A549 (cell line): ENCODE results near the gene SPSB3. TPM values are rescaled to one million over a fixed set of nuclear protein-coding genes. Genes with fewer than 3 reads are reported as not detected.

ENCODE experiments used
- ATAC-seq, 2 experiments: fragments of 200-7000 bp in 1 of 2; fragments of >200 bp in 1 of 2; cut with Nextera tagmentation in 1 of 2; cut with Tn5 transposase in 1 of 2; 3 replicates each; pipeline versions ENCODE4 v1.8.0 to v1.9.1; 2018 to 2020; ENCODE audit warnings: mild to moderate bottlenecking in 1 of 2, moderate library complexity in 1 of 2
- CTCF ChIA-PET: fragments of 300-600 bp; sonication (Branson Sonifier 250); formaldehyde crosslinking; extraction: SDS; loops from one replicate; lab custom pipeline; 2021; ENCODE audit warnings: antibody characterized with exemption, inconsistent platforms; lab: Yijun Ruan, JAX
- POLR2A ChIA-PET: fragments of 350-600 bp; formaldehyde crosslinking; extraction: SDS; loops from one replicate; lab custom pipeline; 2021; ENCODE audit warnings: antibody characterized with exemption, inconsistent platforms; lab: Yijun Ruan, JAX
- DNase-seq, 2 experiments: peaks; one replicate each; pipeline versions ENCODE4 v3.0.0 to v3.0.0-alpha.2; 2011 to 2016; ENCODE audit warnings: low read depth in 1 of 2, low spot score in 1 of 2
- FAIRE-seq: peaks from 2 replicates; lab custom pipeline; 2011; peaks lifted over from hg19 to GRCh38; lab: Jason Lieb, UNC
- H3K27ac ChIP-seq, 2 experiments: fragments of >200 bp; sonication (Bioruptor Twin); formaldehyde crosslinking; 3 replicates each; pipeline ENCODE4 v1.5.1; 2016 to 2017
- H3K4me1 ChIP-seq: fragments of >200 bp; sonication (Bioruptor Twin); formaldehyde crosslinking; 3 replicates; pipeline ENCODE4 v1.6.1; 2016
- H3K4me2 ChIP-seq: fragments of >200 bp; sonication (Bioruptor Twin); formaldehyde crosslinking; 3 replicates; pipeline ENCODE4 v1.6.1; 2016
- H3K4me3 ChIP-seq: fragments of >200 bp; sonication (Bioruptor Twin); formaldehyde crosslinking; 3 replicates; pipeline ENCODE4 v1.5.1; 2016
- H3K9me3 ChIP-seq: fragments of >200 bp; sonication (Bioruptor Twin); formaldehyde crosslinking; 3 replicates; pipeline ENCODE4 v1.6.1; 2016
- CBX8 ChIP-seq: fragments of 200-600 bp; sonication (generic); IDR thresholded peaks from 2 replicates; pipeline ENCODE4 v1.6.1; 2016
- CHD4 ChIP-seq: fragments of 200-600 bp; sonication (generic); IDR thresholded peaks from 2 replicates; pipeline ENCODE4 v1.6.1; 2016; ENCODE audit warnings: antibody characterized with exemption, mild to moderate bottlenecking, borderline replicate concordance
- E2F6 ChIP-seq: IDR thresholded peaks from 2 replicates; pipeline ENCODE4 v1.6.1; 2012; ENCODE audit warnings: low read depth, borderline replicate concordance
- EHMT2 ChIP-seq: fragments of 200-600 bp; sonication (generic); IDR thresholded peaks from 2 replicates; pipeline ENCODE4 v1.6.1; 2016; ENCODE audit warnings: antibody characterized with exemption, low read depth, mild to moderate bottlenecking, moderate library complexity
- ELK1 ChIP-seq: fragments of 150-350 bp; IDR thresholded peaks from 2 replicates; pipeline ENCODE4 v1.6.1; 2014; ENCODE audit warnings: low read depth, mild to moderate bottlenecking, low read length
- HOXB5 ChIP-seq: fragments of 250-450 bp; sonication (Bioruptor Pico); IDR thresholded peaks from 2 replicates; pipeline ENCODE4 v1.5.0; 2020; ENCODE audit warnings: mild to moderate bottlenecking, moderate library complexity
- KDM5A ChIP-seq: fragments of 200-600 bp; sonication (generic); IDR thresholded peaks from 2 replicates; pipeline ENCODE4 v1.6.1; 2016; ENCODE audit warnings: antibody characterized with exemption, mild to moderate bottlenecking
- MAFK ChIP-seq: fragments of 450-650 bp; IDR thresholded peaks from 2 replicates; pipeline ENCODE4 v1.6.1; 2014; ENCODE audit not compliant: partially characterized antibody
- MAX ChIP-seq: IDR thresholded peaks from 2 replicates; pipeline ENCODE4 v1.6.1; 2012
- MYC ChIP-seq: IDR thresholded peaks from 2 replicates; pipeline ENCODE4 v1.6.1; 2012; ENCODE audit warnings: mild to moderate bottlenecking, inconsistent platforms, low read length, improper control_type of control experiment, borderline replicate concordance
- TP53 ChIP-seq: fragments of 250-450 bp; sonication (Bioruptor Pico); IDR thresholded peaks from 2 replicates; pipeline ENCODE4 v1.5.0; 2021; ENCODE audit warnings: mild to moderate bottlenecking, moderate library complexity
- ZC3H11A ChIP-seq: fragments of 450-650 bp; IDR thresholded peaks from 2 replicates; pipeline ENCODE4 v1.6.1; 2014; ENCODE audit warnings: antibody characterized with exemption, mild to moderate bottlenecking
- ZFP36 ChIP-seq: fragments of 450-650 bp; IDR thresholded peaks from 2 replicates; pipeline ENCODE4 v1.6.1; 2014; ENCODE audit warnings: borderline replicate concordance; ENCODE audit not compliant: partially characterized antibody
- ZSCAN20 ChIP-seq: fragments of 250-450 bp; sonication (Bioruptor Pico); IDR thresholded peaks from 2 replicates; pipeline ENCODE4 v1.8.0; 2022; ENCODE audit warnings: mild to moderate bottlenecking, moderate library complexity
- WGBS: methylation state at CpG from one replicate; pipeline ENCODE4 v1.1.6; 2017; ENCODE audit errors: missing lambda C conversion rate; 5-methylcytosine and 5-hydroxymethylcytosine counted together
- polyA plus RNA-seq, 4 experiments: library from polyadenylated mRNA; depleted of rRNA in 3 of 4; stranded (reverse); fragments of >200 nt; fragmentation: RNase III in 1 of 4; extraction: RNeasy Plus Mini Kit Qiagen cat#74134 plus additional on column Dnase treatment in 1 of 4; gene quantifications; 2 replicates in 3 of 4; 3 replicates in 1 of 4; pipeline ENCODE4 v1.2.3, GENCODE V29; 2011 to 2017

SPSB3 gene
- polyA plus RNA-seq, 2 of the 4 experiments (the other 2 are of a cell fraction) = 9.2 to 14.6 TPM

- TF ChIP-seq ZSCAN20 (CRISPR knock-in tag) = no peak
- TF ChIP-seq HOXB5 (CRISPR knock-in tag) = no peak
- no peak for FAIRE-seq
- WGBS = 90% methylated on average over 18 of the region's 28 CpGs
Observed at GRCh38 chr16:1775846-1776671, 6.3 kb downstream of the SPSB3 start.

GRCh38 chr16:1775006-1775845 is 7.1 kb downstream of the SPSB3 start:
- H3K9me3 ChIP-seq = no peaks in the 10 kb centered on the region
- DNase-seq = no peak
- no peak for ATAC-seq
- H3K4me1 ChIP-seq = peaks cover 16% of the 10 kb centered on the region
- no peak overlapping the region for H3K4me3 ChIP-seq
- no peak for FAIRE-seq
- TF ChIP-seq ZC3H11A (no peak), MAFK (peak; percentile 10), ZFP36 (no peak)
- 92% methylated on average over 19 of the region's 30 CpGs for WGBS
- H3K4me2 ChIP-seq = no peak overlapping the region
- CTCF ChIA-PET = interaction anchor here (1.0 to 2.3 kb wide), 4 partner anchors 10 to 97 kb away, joined by 4 to 13 read pairs (median 5); partner anchors contain the start of gene JPT2
- POLR2A ChIA-PET = no interaction called here
- H3K27ac ChIP-seq = no peak overlapping the region

More at GRCh38 chr16:1775846-1776671, 6.3 kb downstream of the SPSB3 start:
- POLR2A ChIA-PET = no interaction called here
- Histone ChIP-seq H3K4me3 (no peak overlapping the region), H3K9me3 (no peaks in the 10 kb centered on the region), H3K4me2 (no peak overlapping the region), H3K4me1 (peaks cover 17% of the 10 kb centered on the region), H3K27ac (no peak overlapping the region)
- no peak for ATAC-seq
- CTCF ChIA-PET = interaction anchor here (1.6 to 2.3 kb wide), 2 partner anchors 11 to 153 kb away, joined by 6 to 13 read pairs; no protein-coding TSS in a partner anchor
- DNase-seq = no peak

- DNase-seq = no peak
- ATAC-seq = no peak
- peak overlapping the region; percentile 90 for H3K4me2 ChIP-seq
- POLR2A ChIA-PET = interaction anchor here (0.8 to 6.5 kb wide), 2 partner anchors 8 to 69 kb away, joined by 3 to 46 read pairs; partner anchors contain the start of genes MAPK8IP3, NUBP2 and SPSB3
- peak overlapping the region in 1 of 2 experiments; percentile 98; a peak in 4 of 6 replicates for H3K27ac ChIP-seq
- TF ChIP-seq MYC = no peak
- no peak for TF ChIP-seq MAX
- TF ChIP-seq ELK1 = no peak
- TF ChIP-seq MAFK = no peak
- TF ChIP-seq TP53 (CRISPR knock-in tag) = no peak
- no peak for TF ChIP-seq KDM5A
- no peak for TF ChIP-seq EHMT2
- no peak for TF ChIP-seq CHD4
- TF ChIP-seq CBX8 = no peak
- no peak for TF ChIP-seq E2F6
- TF ChIP-seq, all 56 proteins: peak for 0
- Histone ChIP-seq H3K4me1 (peaks cover 20% of the 10 kb centered on the region), H3K9me3 (no peaks in the 10 kb centered on the region), H3K4me3 (peak overlapping the region; percentile 85; the same call in 1 of the 3 replicates)
- CTCF ChIA-PET = interaction anchor here (0.7 to 2.3 kb wide), 13 partner anchors 8 to 96 kb away, joined by 3 to 13 read pairs (median 4); partner anchors contain the start of genes IGFALS, JPT2, MAPK8IP3 and NUBP2
- 90% methylated on average over 6 of the region's 7 CpGs for WGBS
- no peak for FAIRE-seq
Observed at GRCh38 chr16:1774448-1774780, 8.0 kb downstream of the SPSB3 start.
